Neural cell (in vitro differentiated cells): Measurements from ENCODE around the gene SPX. TPM values are rescaled to one million over a fixed set of nuclear protein-coding genes. Genes with fewer than 3 reads are reported as not detected.

Experiments used
- H2AFZ ChIP-seq: fragments of 200-600, 300-800 bp; sonication (generic), shearing (Covaris generic); 2 replicates; pipeline ENCODE4 v1.6.0; 2014; ENCODE audit warnings: low read depth, mild to moderate bottlenecking, antibody characterized with exemption, low read length, moderate library complexity
- H3F3A ChIP-seq: fragments of 200-600 bp; shearing (Covaris generic); 2 replicates; pipeline ENCODE4 v1.6.1; 2016; ENCODE audit warnings: mild to moderate bottlenecking, moderate library complexity, mixed read lengths, antibody characterized with exemption, low read length; ENCODE audit not compliant: insufficient read depth, poor library complexity, severe bottlenecking
- H3K27ac ChIP-seq: fragments of 200-600, 300-800 bp; sonication (generic), shearing (Covaris generic); 2 replicates; pipeline ENCODE4 v1.5.1; 2014; ENCODE audit warnings: mild to moderate bottlenecking, low read length, moderate library complexity
- H3K27me3 ChIP-seq: fragments of 300-800, 200-600 bp; sonication (generic), shearing (Covaris generic); 2 replicates; pipeline ENCODE4 v1.6.0; 2014; ENCODE audit warnings: mild to moderate bottlenecking, low read depth, low read length, moderate library complexity; ENCODE audit not compliant: insufficient read depth
- H3K36me3 ChIP-seq: fragments of 300-800, 200-600 bp; sonication (generic), shearing (Covaris generic); 2 replicates; pipeline ENCODE4 v1.5.1; 2014; ENCODE audit warnings: mild to moderate bottlenecking, antibody characterized with exemption, low read length, moderate library complexity; ENCODE audit not compliant: insufficient read depth
- H3K4me2 ChIP-seq: fragments of 300-800, 200-600 bp; sonication (generic), shearing (Covaris generic); 2 replicates; pipeline ENCODE4 v1.6.0; 2014; ENCODE audit warnings: mild to moderate bottlenecking, low read length
- H3K4me3 ChIP-seq: fragments of 300-800, 200-600 bp; sonication (generic), shearing (Covaris generic); 2 replicates; pipeline ENCODE4 v1.5.1; 2014; ENCODE audit warnings: mild to moderate bottlenecking, low read length, moderate library complexity
- H3K79me2 ChIP-seq: fragments of 200-600 bp; shearing (Covaris generic); replicated peaks from 2 replicates; pipeline ENCODE4 v1.6.0; 2014; ENCODE audit warnings: mild to moderate bottlenecking, low read length, moderate library complexity; ENCODE audit not compliant: insufficient read depth
- H3K9ac ChIP-seq: fragments of 300-800, 200-600 bp; sonication (generic), shearing (Covaris generic); 2 replicates; pipeline ENCODE4 v1.6.1; 2016; ENCODE audit warnings: mild to moderate bottlenecking, low read length, mixed read lengths
- H3K9me2 ChIP-seq: fragments of 200-600 bp; shearing (Covaris generic); 2 replicates; pipeline ENCODE4 v1.6.1; 2016; ENCODE audit warnings: mild to moderate bottlenecking, low read length, mixed read lengths; ENCODE audit not compliant: insufficient read depth
- H3K9me3 ChIP-seq: fragments of 200-600, 300-800 bp; sonication (generic), shearing (Covaris generic); 2 replicates; pipeline ENCODE4 v1.6.1; 2016; ENCODE audit warnings: mild to moderate bottlenecking, mixed run types, low read length, moderate library complexity, mixed read lengths
- H4K20me1 ChIP-seq: fragments of 200-600 bp; shearing (Covaris generic); 2 replicates; pipeline ENCODE4 v1.6.1; 2016; ENCODE audit warnings: mild to moderate bottlenecking, mixed run types; ENCODE audit not compliant: insufficient read depth
- EP300 ChIP-seq: fragments of 450-650 bp; conservative IDR thresholded peaks from 2 replicates; pipeline ENCODE4 v1.6.1; 2014; ENCODE audit warnings: antibody characterized with exemption, mild to moderate bottlenecking, moderate library complexity; ENCODE audit not compliant: poor library complexity, severe bottlenecking
- EZH2 ChIP-seq: fragments of 200-600, 300-800 bp; shearing (Covaris generic), sonication (generic); IDR thresholded peaks from 2 replicates; pipeline ENCODE4 v1.6.1; 2014; ENCODE audit warnings: antibody characterized with exemption, low read length, borderline replicate concordance, mild to moderate bottlenecking; ENCODE audit not compliant: insufficient read depth, poor library complexity, severe bottlenecking
- MXI1 ChIP-seq: fragments of 450-650 bp; conservative IDR thresholded peaks from 2 replicates; pipeline ENCODE4 v1.6.1; 2014; ENCODE audit warnings: antibody characterized with exemption, mild to moderate bottlenecking; ENCODE audit not compliant: poor library complexity, severe bottlenecking
- POLR2AphosphoS5 ChIP-seq: IDR thresholded peaks from 2 replicates; pipeline ENCODE4 v1.6.1; 2012
- RAD21 ChIP-seq: fragments of 450-650 bp; conservative IDR thresholded peaks from 2 replicates; pipeline ENCODE4 v1.6.1; 2014; ENCODE audit warnings: antibody characterized with exemption, mild to moderate bottlenecking, moderate library complexity
- SMC3 ChIP-seq: fragments of 450-650 bp; conservative IDR thresholded peaks from 2 replicates; pipeline ENCODE4 v1.6.1; 2014; ENCODE audit warnings: antibody characterized with exemption, mild to moderate bottlenecking, moderate library complexity; ENCODE audit not compliant: poor library complexity
- TAF1 ChIP-seq: IDR thresholded peaks from 2 replicates; pipeline ENCODE4 v1.6.1; 2012; ENCODE audit warnings: low read depth
- polyA plus RNA-seq: library from polyadenylated mRNA; depleted of rRNA; stranded (reverse); fragments of >200 nt; gene quantifications from 2 replicates; pipeline ENCODE4 v1.2.3, GENCODE V29; 2014
- TF ChIP-seq, protein P1 (sequence below): IDR thresholded peaks from 2 replicates; pipeline ENCODE4 v1.6.1; 2012; ENCODE audit warnings: borderline replicate concordance
- TF ChIP-seq, protein P2 (sequence below): fragments of 450-650 bp; IDR thresholded peaks from 2 replicates; pipeline ENCODE4 v1.5.1; 2014; ENCODE audit warnings: antibody characterized with exemption, mild to moderate bottlenecking, moderate library complexity; ENCODE audit not compliant: poor library complexity, severe bottlenecking

The SPX gene
- polyA plus RNA-seq, 1 donor from 2014 or later, result not detected

DNA sequence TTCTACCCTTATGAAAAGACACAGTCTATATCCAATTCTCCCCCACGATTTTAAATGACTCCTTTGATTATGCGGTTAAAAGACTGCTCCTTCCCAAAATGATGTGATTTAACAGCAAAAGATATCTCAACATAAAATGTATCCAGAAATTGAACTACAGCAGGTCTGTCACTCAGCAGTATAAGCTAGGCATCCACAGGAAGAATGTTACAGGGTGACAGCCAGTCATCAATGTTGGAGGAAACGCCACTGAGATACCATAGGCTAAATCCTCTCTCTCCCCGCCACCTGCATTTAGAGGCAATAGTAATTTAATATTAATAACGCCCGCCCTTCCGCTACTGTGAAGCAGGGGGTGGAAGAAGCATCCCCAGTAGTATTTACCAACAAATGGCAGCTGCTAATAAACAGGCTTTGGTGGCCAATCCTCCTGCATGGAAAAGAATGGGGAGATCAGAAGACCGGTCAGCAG lies 25.3 kb upstream of the SPX start:
- Histone ChIP-seq H3K9ac (peak overlapping the region; percentile 62), H4K20me1 (no peaks in the 10 kb centered on the region), H3F3A (no peaks in the 10 kb centered on the region), H3K36me3 (no peaks in the 10 kb centered on the region), H3K9me2 (no peaks in the 10 kb centered on the region), H3K79me2 (peaks cover 58% of the 10 kb centered on the region), H3K4me3 (peak overlapping the region; percentile 81), H3K9me3 (no peaks in the 10 kb centered on the region), H3K27ac (peak overlapping the region; percentile 51), H2AFZ (peak overlapping the region; percentile 51), H3K27me3 (no peaks in the 10 kb centered on the region), H3K4me2 (peak overlapping the region; percentile 84)
- TF ChIP-seq POLR2AphosphoS5 (no peak), SMC3 (peak; percentile 5), MXI1 (no peak), EP300 (no peak), RAD21 (no peak)

DNA sequence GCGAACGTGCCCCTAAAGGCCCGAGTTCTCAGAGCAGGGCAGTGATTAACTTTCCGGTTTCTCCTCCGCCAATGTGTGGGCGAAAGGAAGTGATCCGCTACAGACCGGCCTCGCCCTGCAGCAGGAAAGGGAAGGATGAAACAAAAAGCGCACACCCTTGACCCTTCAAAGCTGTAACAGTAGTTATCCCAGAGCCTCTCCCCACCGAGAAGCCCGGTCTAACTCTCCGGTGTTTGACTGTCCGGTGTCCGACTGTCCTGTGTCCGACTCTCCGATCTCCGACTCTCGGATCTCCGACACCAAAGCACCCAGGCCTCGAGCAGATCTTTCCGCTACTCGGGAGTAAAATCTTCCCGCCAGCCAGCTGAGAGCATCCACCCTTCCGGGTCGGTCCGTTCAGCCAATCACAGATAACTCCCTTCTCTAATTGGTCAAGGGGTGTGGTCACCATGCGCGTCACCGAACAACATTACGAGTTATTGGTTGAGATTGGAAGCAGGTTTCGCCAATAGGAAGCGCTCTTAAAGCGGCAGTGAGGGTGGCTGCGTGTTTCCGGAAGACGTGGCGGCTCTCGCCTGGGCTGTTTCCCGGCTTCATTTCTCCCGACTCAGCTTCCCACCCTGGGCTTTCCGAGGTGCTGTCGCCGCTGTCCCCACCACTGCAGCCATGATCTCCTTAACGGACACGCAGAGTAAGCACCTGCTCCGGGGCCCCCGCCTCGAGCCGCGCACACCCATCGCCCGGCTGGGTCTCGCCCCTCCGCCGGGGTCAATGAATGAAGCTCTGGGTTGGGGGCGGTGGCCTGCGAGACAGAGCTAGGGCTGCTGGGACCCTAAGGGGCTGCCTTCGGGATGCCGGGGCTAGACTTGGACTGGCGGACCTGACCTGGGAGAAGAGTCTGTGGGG lies 24.6 kb upstream of the SPX start, which contains the start of the genes GOLT1B and RECQL:
GOLT1B (plus strand) TSS at position 532 of the 906 bp plus-strand sequence; CDS start at position 667, 135 bp downstream.
RECQL (minus strand) TSS at position 378 of the 906 bp plus-strand sequence. CDS start 2,065 bp downstream, outside the sequence.
- TF ChIP-seq EZH2 (no peak), RAD21 (peak; percentile 18), SMC3 (peak; percentile 40), TAF1 (peak; percentile 58), EP300 (no peak), POLR2AphosphoS5 (peak; percentile 86), MXI1 (peak; percentile 98)
- TF ChIP-seq, protein P1, sequence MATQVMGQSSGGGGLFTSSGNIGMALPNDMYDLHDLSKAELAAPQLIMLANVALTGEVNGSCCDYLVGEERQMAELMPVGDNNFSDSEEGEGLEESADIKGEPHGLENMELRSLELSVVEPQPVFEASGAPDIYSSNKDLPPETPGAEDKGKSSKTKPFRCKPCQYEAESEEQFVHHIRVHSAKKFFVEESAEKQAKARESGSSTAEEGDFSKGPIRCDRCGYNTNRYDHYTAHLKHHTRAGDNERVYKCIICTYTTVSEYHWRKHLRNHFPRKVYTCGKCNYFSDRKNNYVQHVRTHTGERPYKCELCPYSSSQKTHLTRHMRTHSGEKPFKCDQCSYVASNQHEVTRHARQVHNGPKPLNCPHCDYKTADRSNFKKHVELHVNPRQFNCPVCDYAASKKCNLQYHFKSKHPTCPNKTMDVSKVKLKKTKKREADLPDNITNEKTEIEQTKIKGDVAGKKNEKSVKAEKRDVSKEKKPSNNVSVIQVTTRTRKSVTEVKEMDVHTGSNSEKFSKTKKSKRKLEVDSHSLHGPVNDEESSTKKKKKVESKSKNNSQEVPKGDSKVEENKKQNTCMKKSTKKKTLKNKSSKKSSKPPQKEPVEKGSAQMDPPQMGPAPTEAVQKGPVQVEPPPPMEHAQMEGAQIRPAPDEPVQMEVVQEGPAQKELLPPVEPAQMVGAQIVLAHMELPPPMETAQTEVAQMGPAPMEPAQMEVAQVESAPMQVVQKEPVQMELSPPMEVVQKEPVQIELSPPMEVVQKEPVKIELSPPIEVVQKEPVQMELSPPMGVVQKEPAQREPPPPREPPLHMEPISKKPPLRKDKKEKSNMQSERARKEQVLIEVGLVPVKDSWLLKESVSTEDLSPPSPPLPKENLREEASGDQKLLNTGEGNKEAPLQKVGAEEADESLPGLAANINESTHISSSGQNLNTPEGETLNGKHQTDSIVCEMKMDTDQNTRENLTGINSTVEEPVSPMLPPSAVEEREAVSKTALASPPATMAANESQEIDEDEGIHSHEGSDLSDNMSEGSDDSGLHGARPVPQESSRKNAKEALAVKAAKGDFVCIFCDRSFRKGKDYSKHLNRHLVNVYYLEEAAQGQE, result peak; percentile 53
- TF ChIP-seq, protein P2, sequence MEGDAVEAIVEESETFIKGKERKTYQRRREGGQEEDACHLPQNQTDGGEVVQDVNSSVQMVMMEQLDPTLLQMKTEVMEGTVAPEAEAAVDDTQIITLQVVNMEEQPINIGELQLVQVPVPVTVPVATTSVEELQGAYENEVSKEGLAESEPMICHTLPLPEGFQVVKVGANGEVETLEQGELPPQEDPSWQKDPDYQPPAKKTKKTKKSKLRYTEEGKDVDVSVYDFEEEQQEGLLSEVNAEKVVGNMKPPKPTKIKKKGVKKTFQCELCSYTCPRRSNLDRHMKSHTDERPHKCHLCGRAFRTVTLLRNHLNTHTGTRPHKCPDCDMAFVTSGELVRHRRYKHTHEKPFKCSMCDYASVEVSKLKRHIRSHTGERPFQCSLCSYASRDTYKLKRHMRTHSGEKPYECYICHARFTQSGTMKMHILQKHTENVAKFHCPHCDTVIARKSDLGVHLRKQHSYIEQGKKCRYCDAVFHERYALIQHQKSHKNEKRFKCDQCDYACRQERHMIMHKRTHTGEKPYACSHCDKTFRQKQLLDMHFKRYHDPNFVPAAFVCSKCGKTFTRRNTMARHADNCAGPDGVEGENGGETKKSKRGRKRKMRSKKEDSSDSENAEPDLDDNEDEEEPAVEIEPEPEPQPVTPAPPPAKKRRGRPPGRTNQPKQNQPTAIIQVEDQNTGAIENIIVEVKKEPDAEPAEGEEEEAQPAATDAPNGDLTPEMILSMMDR, result no peak
- Histone ChIP-seq H3K4me3 (peak within 1 kb of the TSS; percentile 81), H3K9me3 (no peaks in the 10 kb centered on the region), H3F3A (no peaks in the 10 kb centered on the region), H3K79me2 (peaks cover 65% of the 10 kb centered on the region), H4K20me1 (no peaks in the 10 kb centered on the region), H3K9me2 (no peaks in the 10 kb centered on the region), H3K27ac (peak within 1 kb of the TSS; percentile 84), H3K9ac (peak within 1 kb of the TSS; percentile 81), H3K36me3 (no peaks in the 10 kb centered on the region), H2AFZ (peak within 1 kb of the TSS; percentile 78), H3K27me3 (no peaks in the 10 kb centered on the region), H3K4me2 (peak within 1 kb of the TSS; percentile 88)
